GM21526 (cell line): ENCODE data around the gene TOMM34.
A peak's percentile ranks its signal among the peaks of the same experiment; 100 is the strongest.

Source experiments
- ATAC-seq: cut with Tn5 transposase; IDR thresholded peaks from one replicate; pipeline ENCODE4 v1.9.1; 2021; ENCODE audit warnings: moderate library complexity; ENCODE audit not compliant: unreplicated experiment, low FRiP score

Gene TOMM34

DNA sequence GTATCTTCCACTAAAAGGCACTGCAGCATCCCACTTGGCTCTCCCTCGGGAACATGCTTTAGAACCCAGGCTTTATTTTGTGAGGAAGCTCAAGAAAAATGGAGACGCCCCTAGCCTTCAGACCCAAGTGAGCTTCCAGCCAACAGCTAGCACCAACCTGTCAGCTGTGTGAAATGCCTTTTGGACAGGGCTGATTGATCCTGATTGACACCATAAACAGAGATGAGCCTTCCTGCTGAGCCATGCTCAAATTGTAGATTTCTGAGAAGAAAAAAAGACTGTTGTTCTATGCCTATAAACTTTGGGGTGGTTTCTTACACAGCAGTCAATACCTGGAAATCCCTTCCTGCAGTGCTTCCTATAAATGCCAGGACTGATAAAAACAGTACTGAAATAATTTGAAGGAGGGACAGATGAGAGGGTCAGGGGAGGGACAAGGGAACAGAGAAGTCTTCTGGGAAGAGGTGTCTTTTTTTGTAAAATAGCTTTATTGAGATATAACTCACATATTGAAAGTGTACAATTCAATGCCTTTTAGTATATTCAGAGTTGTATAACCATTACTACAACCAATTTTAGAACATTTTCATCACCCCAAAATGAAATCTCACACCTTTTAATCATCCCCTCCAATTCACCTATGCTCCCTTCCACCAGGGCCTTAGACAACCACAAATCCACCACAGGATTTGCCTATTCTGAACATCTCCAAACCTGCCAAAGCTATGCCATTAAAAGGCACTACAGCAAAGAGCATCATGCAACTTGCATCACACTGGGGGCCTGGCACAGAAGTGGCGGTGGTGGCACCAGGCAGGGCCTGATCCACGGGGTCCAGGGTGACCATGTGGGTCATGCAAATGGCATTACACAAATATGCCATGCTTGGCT lies 3.4 kb upstream of the TOMM34 start:
- no peak for ATAC-seq

- no peak for ATAC-seq
Measured at GRCh38 chr20:44962483-44962882, 2.3 kb upstream of the TOMM34 start.

DNA sequence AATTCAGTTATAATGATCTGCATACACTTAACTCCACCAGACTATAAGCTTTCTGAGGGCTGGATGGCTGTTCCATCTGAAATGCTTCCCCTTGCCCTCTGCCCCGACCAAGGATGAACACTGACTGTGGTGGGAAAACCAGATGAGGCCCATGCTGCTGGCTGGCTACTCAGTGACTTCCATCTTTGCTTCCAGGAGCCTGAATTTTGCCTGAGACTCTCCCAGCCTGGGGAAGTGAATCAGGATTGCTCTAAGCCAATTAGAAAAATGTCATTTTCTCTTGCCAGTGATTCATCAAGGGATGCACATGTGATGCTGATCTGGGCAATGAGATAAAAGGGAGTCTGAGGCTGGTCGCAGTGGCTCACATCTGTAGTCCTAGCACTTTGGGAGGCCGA lies 1.7 kb upstream of the TOMM34 start:
- no peak for ATAC-seq

GRCh38 chr20:44961011-44961869 lies 1.0 kb upstream of the TOMM34 start:
- ATAC-seq = no peak

DNA sequence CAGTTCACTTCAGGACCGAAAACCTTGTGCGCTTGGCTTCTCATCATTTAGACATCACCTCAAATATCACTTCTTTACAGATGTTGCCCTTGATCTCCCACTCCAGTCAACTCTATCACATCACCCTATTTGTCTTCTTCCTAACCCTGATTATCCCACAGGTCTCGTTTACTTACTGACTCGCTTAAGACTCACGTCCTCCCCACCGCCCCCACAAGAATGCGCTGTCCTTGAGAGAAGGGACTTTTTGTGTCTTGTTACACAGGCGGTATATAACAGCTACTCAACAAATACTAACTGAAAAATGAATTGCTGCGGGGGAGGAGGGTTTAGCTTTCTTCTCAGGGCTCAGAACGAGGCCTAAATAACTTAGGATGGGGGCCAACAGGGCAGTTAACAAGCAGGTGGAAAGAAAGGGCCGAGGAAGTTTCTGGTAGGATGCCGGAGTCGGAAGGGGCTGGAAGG lies 527 bp downstream of the TOMM34 start:
- ATAC-seq = peak; percentile 23

DNA sequence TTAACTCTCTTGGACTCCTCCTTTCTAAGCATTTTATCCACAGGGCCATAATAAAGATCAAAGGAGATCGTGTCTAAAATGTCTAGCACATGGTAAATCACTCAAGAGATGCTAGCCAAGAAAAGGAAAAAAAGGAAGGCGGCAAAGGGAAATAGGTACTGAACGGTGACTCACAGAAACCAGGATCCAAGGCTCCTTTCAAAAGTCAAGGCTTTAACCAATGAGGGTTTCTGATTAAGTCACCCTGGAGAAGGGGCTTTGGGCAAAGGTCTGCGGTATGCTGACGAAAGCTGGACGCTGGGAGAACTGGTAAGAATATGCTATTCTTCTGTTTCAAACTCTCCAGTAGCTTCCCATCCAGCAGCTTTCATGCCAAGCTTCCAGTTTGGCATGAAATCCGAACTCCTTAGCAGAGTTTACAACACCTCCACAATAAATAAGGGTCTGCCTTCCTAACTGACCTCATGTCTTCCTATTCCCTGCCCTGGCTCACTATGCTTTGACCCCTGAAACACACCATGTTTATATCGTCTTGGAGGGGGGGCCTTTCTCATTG lies 1.0 kb downstream of the TOMM34 start:
- ATAC-seq = peak; percentile 7

GRCh38 chr20:44958276-44958675 lies 1.9 kb downstream of the TOMM34 start:
- ATAC-seq = no peak

- no peak for ATAC-seq
Measured at GRCh38 chr20:44956410-44956809, 3.8 kb downstream of the TOMM34 start.

DNA sequence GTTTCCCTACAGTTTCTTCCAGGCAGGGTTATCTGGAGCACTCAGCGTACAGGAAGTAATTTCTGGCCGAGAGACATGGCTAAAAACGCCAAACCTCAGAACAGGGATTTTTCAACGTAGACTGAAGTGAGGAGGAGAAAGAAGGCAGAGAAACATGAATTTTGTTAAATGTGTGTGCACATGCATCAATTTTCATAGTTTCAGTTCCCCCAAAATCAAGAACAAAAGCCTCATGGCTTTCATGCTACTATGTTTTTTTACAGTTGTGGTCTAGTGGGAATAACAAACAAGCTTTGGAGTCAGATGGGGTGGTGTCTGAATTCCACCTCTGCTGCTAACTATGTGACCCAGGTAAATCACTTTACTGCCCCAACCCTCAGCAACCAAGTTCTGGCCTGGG lies 4.9 kb downstream of the TOMM34 start:
- ATAC-seq = no peak

DNA sequence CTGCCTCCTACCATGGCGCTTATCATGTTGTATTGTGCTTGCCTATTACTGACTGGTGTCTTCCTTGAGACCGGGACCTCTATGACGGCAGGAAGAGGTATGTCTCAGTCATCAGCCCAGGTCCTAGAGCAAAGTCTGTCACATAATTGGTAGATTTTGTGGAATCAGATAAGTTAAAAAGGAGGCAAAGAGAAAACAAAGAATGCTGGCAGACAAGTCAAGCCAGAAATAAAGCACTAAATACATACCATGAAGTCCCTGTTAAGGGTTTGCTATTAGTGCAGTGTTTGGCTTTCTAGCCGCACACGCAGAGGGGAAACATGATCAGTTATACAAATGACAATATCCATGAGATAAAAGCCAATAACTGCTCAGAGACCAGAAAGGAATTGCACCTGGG lies 6.0 kb downstream of the TOMM34 start:
- ATAC-seq = no peak

GRCh38 chr20:44952731-44953130 lies 7.5 kb downstream of the TOMM34 start:
- no peak for ATAC-seq

DNA sequence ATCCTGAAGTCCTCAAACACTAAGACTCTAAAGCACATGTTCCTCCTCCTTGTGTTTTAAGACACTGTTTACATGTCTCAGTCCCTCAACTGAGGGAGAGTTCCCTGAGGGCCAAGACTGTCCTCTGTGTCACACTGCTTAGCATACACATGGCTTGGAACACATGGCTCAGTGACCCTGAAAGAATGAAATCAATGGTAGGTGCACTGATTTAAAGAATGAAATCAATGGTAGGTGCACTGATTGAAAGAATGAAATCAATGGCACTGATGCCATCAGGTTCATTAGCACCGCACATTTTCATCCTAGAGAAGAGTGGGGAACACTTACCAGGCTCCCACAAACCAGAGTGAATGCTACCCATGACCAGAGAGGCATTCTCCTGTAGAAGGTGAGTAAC lies 9.8 kb downstream of the TOMM34 start:
- no peak for ATAC-seq

DNA sequence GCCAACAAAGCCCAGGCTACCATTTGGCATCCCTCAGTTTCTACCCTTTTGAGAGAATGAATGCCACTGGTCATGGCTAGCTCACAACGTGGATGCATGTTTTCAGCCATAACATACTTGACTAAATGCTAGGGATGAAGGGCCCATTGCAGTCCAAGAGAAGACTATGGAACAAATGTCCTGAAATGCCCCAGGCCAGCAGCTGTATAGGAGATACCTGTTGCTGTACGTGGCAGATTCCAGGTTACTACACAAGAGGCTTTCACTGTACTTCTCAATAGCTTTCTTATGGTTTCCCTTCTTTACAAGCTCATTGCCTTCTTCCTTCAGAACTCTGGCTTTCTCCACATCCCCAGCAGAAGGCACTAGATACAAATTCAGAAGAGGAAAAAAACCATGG lies 11.7 kb downstream of the TOMM34 start:
- ATAC-seq = no peak

GRCh38 chr20:44948107-44948506 lies 12.1 kb downstream of the TOMM34 start:
- ATAC-seq = no peak

- no peak for ATAC-seq
Measured at GRCh38 chr20:44946271-44946852, 13.8 kb downstream of the TOMM34 start.

- no peak for ATAC-seq
Measured at GRCh38 chr20:44945261-44945660, 14.9 kb downstream of the TOMM34 start.

DNA sequence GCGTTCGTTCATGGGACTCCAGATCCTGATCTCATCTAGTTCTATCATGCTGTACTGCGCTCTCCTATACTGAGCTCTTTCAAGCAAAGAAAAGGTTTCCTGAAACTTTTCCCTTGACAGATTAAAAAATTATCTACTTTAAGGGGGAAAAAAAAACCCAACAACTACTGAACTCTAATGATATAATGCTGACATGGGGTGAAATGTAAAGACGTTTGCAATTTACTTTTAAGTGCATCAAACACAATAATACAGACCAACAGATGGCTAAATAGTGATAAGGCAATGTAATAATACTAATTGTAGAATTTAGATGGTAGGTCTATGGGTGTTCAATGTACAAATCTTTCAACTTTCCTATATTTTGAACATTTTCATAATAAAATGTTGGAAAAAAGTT lies 16.4 kb downstream of the TOMM34 start:
- ATAC-seq = no peak

DNA sequence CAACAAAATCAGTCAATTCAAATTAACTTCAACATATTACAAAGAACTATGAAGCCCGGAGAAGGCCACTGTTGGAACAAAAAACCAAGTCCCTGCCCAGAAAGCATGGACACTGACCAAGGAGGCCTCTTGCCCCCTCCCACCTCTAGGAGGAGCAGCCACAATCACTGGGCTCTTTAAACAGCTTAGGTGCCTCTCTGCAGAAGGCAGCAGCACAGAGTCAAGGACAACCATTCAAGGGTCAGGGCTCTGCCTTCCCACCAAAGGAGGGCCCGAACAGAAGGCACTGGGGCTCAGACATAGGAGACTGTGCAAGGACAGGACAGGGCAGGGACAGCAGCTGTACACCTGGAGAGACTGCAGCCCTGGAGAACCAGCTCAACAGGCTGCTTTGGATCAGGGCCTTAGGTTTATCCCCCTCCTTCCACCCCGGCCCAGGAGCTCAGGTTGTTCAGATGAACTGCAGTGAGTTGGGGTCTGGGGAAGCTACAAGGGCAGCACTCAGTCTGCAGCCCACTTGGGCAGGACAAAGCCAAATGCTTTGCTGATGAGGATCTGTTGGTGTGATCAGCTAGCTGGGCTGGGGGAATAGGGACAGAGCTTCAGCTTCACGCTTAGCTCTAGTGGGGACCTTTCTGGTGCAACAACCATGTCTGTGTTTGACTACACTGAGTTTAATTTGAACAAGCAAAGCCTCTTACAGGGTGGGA lies 17.8 kb downstream of the TOMM34 start:
- no peak for ATAC-seq

- ATAC-seq = no peak
Measured at GRCh38 chr20:44941120-44941691, 19.0 kb downstream of the TOMM34 start.

GRCh38 chr20:44938637-44939036 lies 21.6 kb downstream of the TOMM34 start:
- ATAC-seq = no peak
